Fibroblast of villous mesenchyme (primary cell): ENCODE results near the gene BANK1. TPM values are rescaled to one million over a fixed set of nuclear protein-coding genes. Genes with fewer than 3 reads are reported as not detected.

Experiments
- DNase-seq: peaks from one replicate; pipeline ENCODE4 v3.0.0-alpha.2; 2010; ENCODE audit warnings: low read depth
- H3K4me3 ChIP-seq: 2 replicates; pipeline ENCODE4 v1.5.1; 2011; ENCODE audit warnings: low read depth, mild to moderate bottlenecking, low read length
- total RNA-seq: library from RNA; depleted of rRNA; stranded (reverse); fragments of >200 nt; gene quantifications from 2 replicates; pipeline ENCODE4 v1.2.3, GENCODE V29; 2012
- TF ChIP-seq, protein P1 (sequence below): IDR thresholded peaks from 2 replicates; pipeline ENCODE4 v1.5.1; 2012; ENCODE audit warnings: low read depth, mild to moderate bottlenecking, low read length; ENCODE audit not compliant: insufficient read depth

BANK1 gene
- total RNA-seq, 1 donor: 0.86 TPM

DNA sequence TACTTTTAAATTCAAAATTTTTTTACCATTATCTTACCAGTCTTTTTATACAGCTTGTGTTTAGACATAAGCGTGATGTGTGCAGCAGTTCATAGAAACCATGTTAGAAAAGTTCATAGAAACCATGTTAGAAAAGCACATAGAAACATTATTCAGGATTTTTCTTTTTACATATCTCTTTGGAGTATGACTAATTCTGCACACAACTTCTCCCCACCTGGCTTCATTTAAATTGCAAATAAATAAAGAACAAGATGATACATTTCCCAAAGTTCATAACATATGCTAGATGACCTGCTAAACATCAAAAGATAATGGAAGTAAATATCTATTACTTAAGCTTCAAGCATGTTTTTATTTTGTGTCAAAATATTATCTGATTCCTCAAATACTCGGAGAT is 201.9 kb downstream of the BANK1 start:
- no peak overlapping the region for H3K4me3 ChIP-seq
- DNase-seq: no peak
- TF ChIP-seq, protein P1, sequence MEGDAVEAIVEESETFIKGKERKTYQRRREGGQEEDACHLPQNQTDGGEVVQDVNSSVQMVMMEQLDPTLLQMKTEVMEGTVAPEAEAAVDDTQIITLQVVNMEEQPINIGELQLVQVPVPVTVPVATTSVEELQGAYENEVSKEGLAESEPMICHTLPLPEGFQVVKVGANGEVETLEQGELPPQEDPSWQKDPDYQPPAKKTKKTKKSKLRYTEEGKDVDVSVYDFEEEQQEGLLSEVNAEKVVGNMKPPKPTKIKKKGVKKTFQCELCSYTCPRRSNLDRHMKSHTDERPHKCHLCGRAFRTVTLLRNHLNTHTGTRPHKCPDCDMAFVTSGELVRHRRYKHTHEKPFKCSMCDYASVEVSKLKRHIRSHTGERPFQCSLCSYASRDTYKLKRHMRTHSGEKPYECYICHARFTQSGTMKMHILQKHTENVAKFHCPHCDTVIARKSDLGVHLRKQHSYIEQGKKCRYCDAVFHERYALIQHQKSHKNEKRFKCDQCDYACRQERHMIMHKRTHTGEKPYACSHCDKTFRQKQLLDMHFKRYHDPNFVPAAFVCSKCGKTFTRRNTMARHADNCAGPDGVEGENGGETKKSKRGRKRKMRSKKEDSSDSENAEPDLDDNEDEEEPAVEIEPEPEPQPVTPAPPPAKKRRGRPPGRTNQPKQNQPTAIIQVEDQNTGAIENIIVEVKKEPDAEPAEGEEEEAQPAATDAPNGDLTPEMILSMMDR: no peak

GRCh38 chr4:101993002-101993841 is 202.7 kb downstream of the BANK1 start:
- TF ChIP-seq, protein P1: no peak
- DNase-seq: no peak
- H3K4me3 ChIP-seq: no peak overlapping the region

GRCh38 chr4:101993842-101994775 is 203.6 kb downstream of the BANK1 start:
- DNase-seq: no peak
- TF ChIP-seq, protein P1: no peak
- no peak overlapping the region for H3K4me3 ChIP-seq

DNA sequence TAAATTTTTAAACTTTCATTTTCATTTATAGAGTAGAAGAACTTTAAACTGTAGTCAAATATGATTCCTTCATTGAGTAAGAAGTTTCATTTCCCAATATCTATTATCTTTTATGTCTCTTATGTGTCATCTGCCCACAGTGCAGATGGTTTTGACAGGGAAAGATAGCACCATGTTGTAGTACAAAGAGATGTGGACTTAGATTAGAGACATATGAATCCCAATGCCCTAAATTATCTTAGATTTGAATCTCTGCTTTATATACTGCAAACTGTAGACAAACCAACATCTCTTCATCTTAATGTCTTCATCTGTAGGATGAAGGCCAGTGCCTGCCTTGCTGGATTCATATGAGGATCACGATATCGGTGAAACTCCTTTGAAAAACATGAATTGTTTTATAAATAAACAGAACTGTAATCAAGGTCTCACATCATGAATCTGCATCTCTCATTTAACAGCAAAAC is 217.5 kb downstream of the BANK1 start:
- DNase-seq: no peak
- TF ChIP-seq, protein P1: no peak
- no peak overlapping the region for H3K4me3 ChIP-seq

- H3K4me3 ChIP-seq: no peak overlapping the region
- no peak for DNase-seq
- TF ChIP-seq, protein P1: no peak
These were observed 218.2 kb downstream of the BANK1 start for GRCh38 chr4:102008711-102009110.

DNA sequence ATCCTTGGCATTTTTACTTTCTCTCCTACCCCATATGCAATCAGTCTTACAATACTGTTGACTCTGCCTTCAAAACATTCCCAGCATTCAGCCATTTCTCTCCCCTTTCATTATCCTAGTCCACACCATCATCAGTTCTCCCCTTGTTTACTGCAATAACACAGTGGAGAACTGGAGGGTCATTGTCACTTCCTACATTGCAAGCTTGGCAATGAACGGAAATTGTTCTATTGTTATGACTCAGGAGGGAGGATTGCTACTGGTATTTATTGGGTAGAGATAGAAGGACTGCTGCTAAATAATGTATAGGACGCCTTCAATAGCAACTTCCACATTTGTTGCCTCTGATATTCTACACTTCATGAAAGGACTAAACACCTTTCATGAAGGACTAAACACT is 231.8 kb downstream of the BANK1 start:
- TF ChIP-seq, protein P1: no peak
- no peak for DNase-seq
- no peak overlapping the region for H3K4me3 ChIP-seq
